ENCODE results near the gene FADS1.

Gene FADS1

DNA sequence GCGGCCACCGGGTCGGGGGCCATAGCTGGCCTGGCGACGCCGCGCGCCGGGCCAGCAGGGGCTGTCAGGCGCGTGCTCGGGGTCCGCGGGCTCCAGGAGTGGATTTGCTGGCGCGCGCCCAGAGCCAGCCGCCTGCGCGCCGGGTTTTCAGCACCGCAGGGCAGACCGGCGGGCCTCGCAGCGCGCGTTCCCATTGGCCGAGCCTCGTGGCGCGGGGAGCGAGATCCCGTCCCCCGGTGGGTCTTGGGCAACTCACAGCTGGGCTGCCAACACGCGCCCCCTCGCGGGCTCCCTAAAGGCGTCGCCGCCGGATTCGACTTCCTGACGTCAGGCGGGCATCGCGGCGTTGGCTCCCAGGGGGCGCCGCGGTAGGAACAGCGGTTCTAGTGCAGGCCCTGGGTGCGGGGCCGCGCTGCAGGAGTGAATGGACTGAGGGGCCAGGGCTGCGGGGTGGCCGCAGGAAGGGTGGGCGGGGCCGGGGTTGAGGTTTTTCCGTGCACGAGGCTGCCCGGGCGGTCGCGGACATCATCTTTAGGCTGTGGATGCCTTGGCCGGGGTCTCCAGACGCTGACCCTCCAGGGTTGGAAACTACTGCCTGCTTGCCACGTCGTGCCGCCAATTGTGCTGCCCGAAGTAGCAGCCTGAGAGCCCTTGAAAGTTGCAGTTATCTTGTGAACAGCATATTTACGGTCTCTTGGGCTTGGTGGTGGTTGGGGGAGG is at the start of gene FADS1:
Gene FADS1 (minus strand): TSS at position 268 of the 720 bp plus-strand sequence. CDS start 74 bp downstream, at position 194.
- peaks cover 14% of the 10 kb centered on the region for H3K4me1 ChIP-seq (ENCODE audit: control insufficient read depth, insufficient read depth, low read length)

DNA sequence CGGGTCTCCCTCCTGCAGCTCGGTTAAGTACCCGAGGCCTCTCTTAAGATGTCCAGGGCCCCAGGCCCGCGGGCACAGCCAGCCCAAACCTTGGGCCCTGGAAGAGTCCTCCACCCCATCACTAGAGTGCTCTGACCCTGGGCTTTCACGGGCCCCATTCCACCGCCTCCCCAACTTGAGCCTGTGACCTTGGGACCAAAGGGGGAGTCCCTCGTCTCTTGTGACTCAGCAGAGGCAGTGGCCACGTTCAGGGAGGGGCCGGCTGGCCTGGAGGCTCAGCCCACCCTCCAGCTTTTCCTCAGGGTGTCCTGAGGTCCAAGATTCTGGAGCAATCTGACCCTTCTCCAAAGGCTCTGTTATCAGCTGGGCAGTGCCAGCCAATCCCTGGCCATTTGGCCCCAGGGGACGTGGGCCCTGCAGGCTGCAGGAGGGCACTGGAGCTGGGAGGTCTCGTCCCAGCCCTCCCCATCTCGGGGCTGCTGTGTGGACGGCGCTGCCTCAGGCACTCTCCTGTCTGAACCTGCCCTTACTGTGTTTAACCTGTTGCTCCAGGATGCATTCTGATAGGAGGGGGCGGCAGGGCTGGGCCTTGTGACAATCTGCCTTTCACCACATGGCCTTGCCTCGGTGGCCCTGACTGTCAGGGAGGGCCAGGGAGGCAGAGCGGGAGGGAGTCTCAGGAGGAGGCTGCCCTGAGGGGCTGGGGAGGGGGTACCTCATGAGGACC is 49.6 kb upstream of the FADS1 start:
- Histone ChIP-seq H3K27ac (ENCODE audit: low read depth, low read length) (no peak overlapping the region), H3K9ac (ENCODE audit: low read length) (no peak overlapping the region), H3K27me3 (ENCODE audit: control insufficient read depth, insufficient read depth, low read length) (peaks cover 2% of the 10 kb centered on the region), H3K4me3 (ENCODE audit: low read depth, low read length) (no peak overlapping the region), H3K4me1 (ENCODE audit: control insufficient read depth, insufficient read depth, low read length) (peaks cover 15% of the 10 kb centered on the region; the same call in 1 of the 2 replicates), H3K9me3 (ENCODE audit: control insufficient read depth, insufficient read depth, low read depth, low read length) (no peaks in the 10 kb centered on the region), H3K36me3 (ENCODE audit: control insufficient read depth, insufficient read depth, low read length) (peaks cover 49% of the 10 kb centered on the region)

More for the DNA sequence above, at the start of gene FADS1:
- Histone ChIP-seq H3K9me3 (ENCODE audit: control insufficient read depth, insufficient read depth, low read depth, low read length) (no peaks in the 10 kb centered on the region), H3K36me3 (ENCODE audit: control insufficient read depth, insufficient read depth, low read length) (peaks cover 21% of the 10 kb centered on the region), H3K9ac (ENCODE audit: low read length) (peak within 1 kb of the TSS; percentile 97), H3K27ac (ENCODE audit: low read depth, low read length) (peak within 1 kb of the TSS; percentile 86), H3K4me3 (ENCODE audit: low read depth, low read length) (peak within 1 kb of the TSS; percentile 63), H3K27me3 (ENCODE audit: control insufficient read depth, insufficient read depth, low read length) (no peaks in the 10 kb centered on the region)

DNA sequence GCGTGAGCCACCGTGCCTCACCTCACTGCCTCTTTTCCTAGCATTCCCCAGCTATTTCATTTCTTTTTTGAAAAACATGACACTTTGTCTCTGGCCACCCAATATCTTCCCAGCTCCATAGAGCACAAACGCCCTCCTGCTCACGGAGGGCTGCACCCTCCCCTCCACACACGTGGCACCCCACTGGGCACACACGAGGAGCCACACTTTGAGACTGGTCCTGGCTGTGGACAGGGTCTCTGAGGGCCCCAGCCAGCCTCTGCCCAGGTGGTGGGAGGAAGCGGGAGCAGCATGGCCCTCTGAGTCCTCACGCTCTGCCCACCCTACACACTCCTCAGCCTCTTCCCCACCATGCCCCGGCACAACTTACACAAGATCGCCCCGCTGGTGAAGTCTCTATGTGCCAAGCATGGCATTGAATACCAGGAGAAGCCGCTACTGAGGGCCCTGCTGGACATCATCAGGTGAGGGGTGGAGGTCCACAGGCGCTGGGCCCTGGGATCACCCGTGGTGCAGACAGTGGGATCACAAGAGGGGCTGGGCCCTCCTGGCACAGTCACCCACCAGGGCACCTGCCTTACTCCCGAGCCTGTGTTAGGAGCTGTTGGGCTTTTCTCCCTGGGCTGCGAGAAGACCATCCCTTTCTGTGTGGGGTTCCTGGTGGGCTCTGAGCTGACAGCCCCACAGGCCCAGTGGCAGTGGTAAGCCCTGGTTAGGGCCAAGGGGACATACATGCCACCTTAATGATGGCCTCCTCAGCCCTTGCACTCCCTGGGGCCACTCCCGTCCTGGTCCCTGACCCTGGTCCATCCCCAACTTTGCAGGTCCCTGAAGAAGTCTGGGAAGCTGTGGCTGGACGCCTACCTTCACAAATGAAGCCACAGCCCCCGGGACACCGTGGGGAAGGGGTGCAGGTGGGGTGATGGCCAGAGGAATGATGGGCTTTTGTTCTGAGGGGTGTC is 48.3 kb upstream of the FADS1 start:
- no peaks in the 10 kb centered on the region for H3K27me3 ChIP-seq (ENCODE audit: control insufficient read depth, insufficient read depth, low read length)
- H3K9me3 ChIP-seq (ENCODE audit: control insufficient read depth, insufficient read depth, low read depth, low read length), result no peaks in the 10 kb centered on the region
- H3K36me3 ChIP-seq (ENCODE audit: control insufficient read depth, insufficient read depth, low read length), result peaks cover 60% of the 10 kb centered on the region
- H3K9ac ChIP-seq (ENCODE audit: low read length), result no peak overlapping the region
- H3K4me1 ChIP-seq (ENCODE audit: control insufficient read depth, insufficient read depth, low read length), result peaks cover 6% of the 10 kb centered on the region; the same call in 1 of the 2 replicates
- no peak overlapping the region for H3K4me3 ChIP-seq (ENCODE audit: low read depth, low read length)
- no peak overlapping the region for H3K27ac ChIP-seq (ENCODE audit: low read depth, low read length)

DNA sequence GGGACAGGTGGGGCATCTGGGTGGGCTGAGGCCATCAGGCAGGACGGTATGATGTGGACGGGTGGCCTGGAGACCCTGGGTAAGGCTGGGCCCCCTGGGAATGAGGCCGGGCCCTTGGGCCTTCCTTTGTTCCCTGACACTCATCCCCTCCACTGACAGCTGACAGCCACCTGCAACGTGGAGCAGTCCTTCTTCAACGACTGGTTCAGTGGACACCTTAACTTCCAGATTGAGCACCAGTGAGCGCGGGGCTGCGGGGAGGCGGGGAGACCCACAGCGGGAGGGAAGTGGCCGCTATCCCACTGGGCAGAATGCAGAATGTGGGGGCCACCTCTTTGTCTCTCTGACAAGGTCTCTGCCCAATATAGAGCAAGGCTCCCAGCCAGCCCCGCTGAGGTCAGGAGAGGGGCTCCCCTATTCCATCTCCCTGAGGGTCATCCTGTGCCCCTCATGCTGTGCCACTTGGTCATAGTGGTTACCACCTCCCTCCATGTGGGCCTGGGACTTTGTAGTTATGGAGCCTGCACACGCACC is 46.8 kb upstream of the FADS1 start:
- Histone ChIP-seq H3K36me3 (ENCODE audit: control insufficient read depth, insufficient read depth, low read length) (peaks cover 74% of the 10 kb centered on the region), H3K27ac (ENCODE audit: low read depth, low read length) (no peak overlapping the region), H3K9me3 (ENCODE audit: control insufficient read depth, insufficient read depth, low read depth, low read length) (no peaks in the 10 kb centered on the region), H3K4me1 (ENCODE audit: control insufficient read depth, insufficient read depth, low read length) (no peaks in the 10 kb centered on the region), H3K4me3 (ENCODE audit: low read depth, low read length) (no peak overlapping the region), H3K9ac (ENCODE audit: low read length) (no peak overlapping the region), H3K27me3 (ENCODE audit: control insufficient read depth, insufficient read depth, low read length) (no peaks in the 10 kb centered on the region)

DNA sequence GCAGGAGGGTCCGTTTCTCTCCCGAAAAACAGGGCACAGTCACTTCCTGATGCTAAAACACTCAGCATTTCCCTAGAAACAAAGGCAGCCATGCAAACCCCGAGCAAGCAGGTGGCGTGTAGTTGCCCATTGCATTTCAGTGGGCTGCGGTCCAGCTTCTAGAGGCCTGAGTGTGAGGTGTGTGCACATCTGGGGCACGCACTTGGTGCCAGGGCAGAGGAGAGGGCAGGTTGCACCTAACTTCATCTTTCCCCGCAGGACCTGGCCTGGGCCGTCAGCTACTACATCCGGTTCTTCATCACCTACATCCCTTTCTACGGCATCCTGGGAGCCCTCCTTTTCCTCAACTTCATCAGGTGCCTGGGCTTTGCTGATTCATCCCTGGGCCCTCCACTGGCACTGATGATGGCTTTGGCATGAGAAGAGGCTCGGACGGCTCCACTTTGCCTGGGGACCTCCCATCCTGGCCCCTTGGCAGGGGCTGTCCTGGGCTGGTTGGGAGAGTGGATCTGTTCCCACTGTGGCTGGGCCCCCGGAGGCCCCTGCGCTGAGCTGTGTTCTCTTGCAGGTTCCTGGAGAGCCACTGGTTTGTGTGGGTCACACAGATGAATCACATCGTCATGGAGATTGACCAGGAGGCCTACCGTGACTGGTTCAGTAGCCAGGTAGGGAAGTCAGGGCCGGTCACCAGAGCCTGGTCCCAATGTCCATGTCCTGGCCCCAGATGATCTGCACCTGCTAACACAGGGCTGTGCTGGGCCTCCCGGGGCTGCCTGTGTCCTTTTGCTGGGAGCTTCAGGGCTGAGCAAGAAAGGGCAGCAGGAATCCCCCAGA is 46.1 kb upstream of the FADS1 start:
- Histone ChIP-seq H3K4me3 (ENCODE audit: low read depth, low read length) (no peak overlapping the region), H3K9ac (ENCODE audit: low read length) (no peak overlapping the region), H3K27ac (ENCODE audit: low read depth, low read length) (no peak overlapping the region), H3K27me3 (ENCODE audit: control insufficient read depth, insufficient read depth, low read length) (no peaks in the 10 kb centered on the region), H3K36me3 (ENCODE audit: control insufficient read depth, insufficient read depth, low read length) (peaks cover 75% of the 10 kb centered on the region), H3K4me1 (ENCODE audit: control insufficient read depth, insufficient read depth, low read length) (no peaks in the 10 kb centered on the region), H3K9me3 (ENCODE audit: control insufficient read depth, insufficient read depth, low read depth, low read length) (no peaks in the 10 kb centered on the region)

DNA sequence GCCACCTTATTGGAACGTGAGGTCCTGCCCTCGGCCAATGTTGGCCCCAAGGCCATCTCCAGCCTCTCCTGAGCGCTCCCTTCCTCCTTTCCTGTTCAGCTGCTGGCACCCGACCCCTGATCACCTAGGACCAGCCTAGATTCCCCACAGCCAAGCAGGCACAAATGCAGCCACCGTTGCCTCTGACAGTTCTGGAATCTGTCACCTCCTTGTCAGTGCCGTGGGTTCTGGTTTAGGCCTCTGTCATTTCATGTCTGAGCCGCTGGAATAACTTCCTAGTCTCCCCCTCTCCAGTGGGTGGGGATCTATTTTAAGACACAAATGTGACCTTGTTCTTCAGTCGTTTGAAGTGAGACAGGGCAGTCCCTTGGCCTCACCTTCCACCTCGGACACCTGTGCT is 44.8 kb upstream of the FADS1 start:
- Histone ChIP-seq H3K4me1 (ENCODE audit: control insufficient read depth, insufficient read depth, low read length) (no peaks in the 10 kb centered on the region), H3K9me3 (ENCODE audit: control insufficient read depth, insufficient read depth, low read depth, low read length) (no peaks in the 10 kb centered on the region), H3K9ac (ENCODE audit: low read length) (no peak overlapping the region), H3K36me3 (ENCODE audit: control insufficient read depth, insufficient read depth, low read length) (peaks cover 85% of the 10 kb centered on the region), H3K27me3 (ENCODE audit: control insufficient read depth, insufficient read depth, low read length) (no peaks in the 10 kb centered on the region), H3K27ac (ENCODE audit: low read depth, low read length) (no peak overlapping the region), H3K4me3 (ENCODE audit: low read depth, low read length) (no peak overlapping the region)

DNA sequence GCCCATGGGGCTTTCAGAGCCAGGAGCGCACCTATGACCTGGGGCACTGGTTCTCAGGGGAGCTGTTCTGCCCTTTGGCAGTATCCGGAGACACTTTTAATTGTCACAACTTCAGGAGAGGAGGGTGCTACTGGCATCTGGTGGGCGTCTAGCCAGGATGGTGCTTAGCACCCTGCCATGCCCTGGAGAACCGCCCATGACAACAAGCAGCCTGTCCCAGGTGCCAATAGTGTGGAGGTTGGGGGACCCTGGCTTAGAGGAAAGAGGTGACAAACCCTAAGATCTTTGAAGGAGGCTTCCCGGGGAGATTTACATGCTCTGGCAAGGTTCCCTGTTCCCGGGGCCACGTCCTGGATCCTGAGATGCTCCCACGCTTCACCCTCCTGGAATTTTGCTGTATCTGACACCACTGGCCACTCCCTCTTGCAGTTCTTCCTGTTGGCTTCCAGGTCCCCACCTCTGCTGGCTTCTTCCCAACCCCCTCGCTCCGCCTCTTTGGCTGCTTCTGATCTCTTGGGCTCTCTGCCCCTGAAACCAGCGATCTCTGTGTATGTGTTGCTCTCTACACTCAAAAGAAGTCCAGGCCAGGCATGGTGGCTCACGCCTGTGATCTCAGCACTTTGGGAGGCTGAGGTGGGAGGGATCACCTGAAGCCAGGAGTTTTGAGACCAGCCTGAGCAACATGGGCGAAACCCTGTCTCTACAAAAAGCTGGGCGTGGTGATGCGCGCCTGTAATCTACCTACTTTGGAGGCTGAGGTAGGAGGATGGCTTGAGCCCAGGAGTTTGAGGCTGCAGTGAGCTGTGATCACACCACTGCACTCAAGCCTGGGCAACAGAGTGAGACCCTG is 43.5 kb upstream of the FADS1 start:
- Histone ChIP-seq H3K4me3 (ENCODE audit: low read depth, low read length) (no peak overlapping the region), H3K27me3 (ENCODE audit: control insufficient read depth, insufficient read depth, low read length) (no peaks in the 10 kb centered on the region), H3K4me1 (ENCODE audit: control insufficient read depth, insufficient read depth, low read length) (no peaks in the 10 kb centered on the region), H3K36me3 (ENCODE audit: control insufficient read depth, insufficient read depth, low read length) (peaks cover 85% of the 10 kb centered on the region), H3K9me3 (ENCODE audit: control insufficient read depth, insufficient read depth, low read depth, low read length) (no peaks in the 10 kb centered on the region), H3K27ac (ENCODE audit: low read depth, low read length) (no peak overlapping the region), H3K9ac (ENCODE audit: low read length) (no peak overlapping the region)

DNA sequence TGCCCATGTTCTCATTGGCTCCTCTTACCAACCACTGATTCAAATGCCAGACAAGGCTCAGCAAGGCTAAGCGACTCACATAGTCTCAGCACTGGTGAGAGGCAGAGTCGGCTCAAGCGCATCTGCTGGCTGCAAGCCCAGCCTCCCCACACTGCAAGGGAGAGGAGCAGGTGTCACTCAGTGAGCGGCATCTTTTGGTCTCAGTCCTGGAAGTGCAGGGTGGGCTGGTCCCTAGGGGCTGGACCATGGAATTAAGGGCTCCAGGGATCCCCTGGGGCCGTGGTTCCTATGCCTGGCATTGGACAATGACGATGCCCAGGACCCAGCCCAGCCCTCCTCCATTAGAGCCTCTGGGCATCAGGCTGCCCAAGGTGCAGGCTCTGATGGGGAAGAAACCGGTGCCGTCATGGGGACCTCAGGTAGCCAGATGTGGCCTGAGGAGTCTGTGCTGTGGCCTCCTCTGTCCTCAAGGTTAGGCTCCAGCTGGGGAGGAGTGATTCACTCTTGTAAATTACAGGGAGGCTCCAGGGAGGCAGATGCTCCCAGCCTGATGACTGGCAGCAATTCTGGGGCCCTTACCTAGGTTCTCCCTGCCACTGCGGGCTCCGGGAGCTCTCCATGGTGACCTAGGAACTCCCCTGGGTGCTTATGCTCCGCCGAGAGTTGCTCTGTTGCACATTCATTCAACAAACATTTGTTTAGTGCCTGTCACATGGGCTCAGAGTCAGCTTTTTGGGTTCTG is 39.3 kb upstream of the FADS1 start:
- no peaks in the 10 kb centered on the region for H3K4me1 ChIP-seq (ENCODE audit: control insufficient read depth, insufficient read depth, low read length)
- H3K9me3 ChIP-seq (ENCODE audit: control insufficient read depth, insufficient read depth, low read depth, low read length), result no peaks in the 10 kb centered on the region
- no peak overlapping the region for H3K4me3 ChIP-seq (ENCODE audit: low read depth, low read length)
- H3K27ac ChIP-seq (ENCODE audit: low read depth, low read length), result no peak overlapping the region
- H3K36me3 ChIP-seq (ENCODE audit: control insufficient read depth, insufficient read depth, low read length), result peaks cover 87% of the 10 kb centered on the region
- H3K27me3 ChIP-seq (ENCODE audit: control insufficient read depth, insufficient read depth, low read length), result no peaks in the 10 kb centered on the region
- H3K9ac ChIP-seq (ENCODE audit: low read length), result no peak overlapping the region

DNA sequence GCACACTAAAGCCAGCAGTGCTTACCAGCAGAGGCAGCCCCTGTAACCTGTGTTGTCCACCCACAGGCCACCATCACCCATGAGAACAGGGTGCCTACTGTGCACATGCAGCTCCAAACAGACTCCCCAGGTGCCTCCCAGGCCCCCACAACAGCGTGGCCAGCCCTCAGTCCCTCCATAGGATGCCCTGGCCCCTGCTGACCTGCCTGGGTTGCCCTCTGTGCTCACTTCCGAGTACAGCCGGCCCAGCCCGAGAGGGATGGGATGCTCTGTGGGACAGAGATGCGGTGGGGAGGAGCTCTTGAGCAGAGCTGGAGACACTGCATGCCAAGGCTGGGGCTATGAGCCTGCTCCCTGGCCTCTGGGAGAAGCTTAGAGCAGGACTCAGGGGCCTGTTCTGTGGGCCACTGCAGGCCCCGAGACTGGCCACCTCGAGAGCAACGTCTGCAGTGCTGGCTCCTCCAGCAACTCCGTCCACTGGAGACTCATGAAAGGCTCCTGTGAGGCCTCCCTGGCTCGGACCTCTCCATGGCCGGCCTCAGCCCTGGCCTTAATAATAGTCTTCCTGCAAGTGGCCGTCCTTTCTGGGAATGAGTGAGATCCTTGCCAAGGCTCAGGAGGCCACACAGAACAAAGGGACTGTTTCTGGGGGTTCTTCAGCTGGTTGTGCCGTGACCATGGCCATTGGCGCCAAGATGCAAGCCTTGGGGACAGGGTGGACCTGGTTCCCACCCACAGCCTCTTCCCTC is 38.3 kb upstream of the FADS1 start:
- Histone ChIP-seq H3K27me3 (ENCODE audit: control insufficient read depth, insufficient read depth, low read length) (no peaks in the 10 kb centered on the region), H3K9me3 (ENCODE audit: control insufficient read depth, insufficient read depth, low read depth, low read length) (no peaks in the 10 kb centered on the region), H3K4me1 (ENCODE audit: control insufficient read depth, insufficient read depth, low read length) (no peaks in the 10 kb centered on the region), H3K9ac (ENCODE audit: low read length) (no peak overlapping the region), H3K27ac (ENCODE audit: low read depth, low read length) (no peak overlapping the region), H3K4me3 (ENCODE audit: low read depth, low read length) (no peak overlapping the region), H3K36me3 (ENCODE audit: control insufficient read depth, insufficient read depth, low read length) (peaks cover 89% of the 10 kb centered on the region)
